GM21619 (cell line): ENCODE measurements around the gene KCNH3.
"Not testable (repeated sequence)": the region's sequence is repeated elsewhere in the genome, so short reads cannot be mapped to it uniquely, and the experiment has no call there.

Source experiments
- ATAC-seq: cut with Tn5 transposase; IDR thresholded peaks from one replicate; pipeline ENCODE4 v1.9.1; 2021; ENCODE audit not compliant: unreplicated experiment

The KCNH3 gene

DNA sequence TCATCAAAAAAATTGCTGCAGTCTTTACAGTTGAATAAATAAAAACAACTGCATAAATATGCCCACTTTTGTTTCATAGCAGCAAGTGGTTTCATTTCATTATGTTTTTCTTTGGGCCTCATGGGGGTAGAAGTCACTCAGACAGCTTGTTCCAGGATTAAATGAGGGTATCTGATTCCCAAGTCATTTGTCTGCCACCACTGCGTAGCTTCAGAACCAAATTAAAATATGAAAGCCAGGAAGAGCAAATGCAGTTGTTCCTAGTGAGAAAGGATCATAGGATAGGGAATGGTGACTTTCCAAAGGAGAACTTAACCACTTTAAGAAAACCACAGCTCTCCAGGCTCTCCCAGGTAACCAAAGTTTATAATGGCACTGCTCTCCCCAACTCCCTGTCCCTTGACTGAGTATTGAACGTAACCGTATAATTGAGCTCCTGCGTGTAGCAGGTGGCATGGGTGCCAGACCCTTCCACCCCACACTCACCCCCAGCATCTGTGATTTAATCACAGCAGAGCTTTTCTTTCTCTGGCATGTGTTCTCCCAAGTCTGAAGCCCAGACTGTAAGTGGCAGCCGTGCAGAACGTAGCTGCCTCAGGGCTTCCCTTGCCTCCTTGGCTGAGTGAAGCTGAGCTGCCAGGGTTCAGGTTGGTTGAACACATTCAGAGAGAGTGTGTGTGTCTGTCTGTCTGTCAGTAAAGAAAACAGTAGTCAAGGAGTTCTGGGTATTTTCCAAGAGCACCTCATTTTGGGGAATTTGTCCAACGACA is 11.3 kb upstream of the KCNH3 start:
- no peak for ATAC-seq

DNA sequence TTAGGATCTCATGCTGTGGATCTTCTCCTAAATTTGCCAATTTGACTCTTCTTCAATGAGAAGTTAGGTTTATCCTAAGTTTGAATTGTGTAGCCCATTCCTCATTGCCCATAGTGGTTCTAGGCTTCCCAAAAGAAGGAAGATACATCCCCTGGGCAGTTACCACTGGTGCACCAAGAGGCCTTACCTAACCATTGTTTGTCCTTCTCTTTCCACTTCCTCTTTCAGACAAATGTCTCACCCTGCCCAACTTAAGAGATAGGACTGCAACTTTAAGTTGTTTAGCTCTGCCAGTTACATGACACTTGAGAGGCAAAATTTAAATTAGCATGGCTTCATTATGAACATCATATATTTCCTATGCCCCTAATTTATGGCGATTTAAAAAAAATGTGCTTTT is 9.4 kb upstream of the KCNH3 start:
- no peak for ATAC-seq

DNA sequence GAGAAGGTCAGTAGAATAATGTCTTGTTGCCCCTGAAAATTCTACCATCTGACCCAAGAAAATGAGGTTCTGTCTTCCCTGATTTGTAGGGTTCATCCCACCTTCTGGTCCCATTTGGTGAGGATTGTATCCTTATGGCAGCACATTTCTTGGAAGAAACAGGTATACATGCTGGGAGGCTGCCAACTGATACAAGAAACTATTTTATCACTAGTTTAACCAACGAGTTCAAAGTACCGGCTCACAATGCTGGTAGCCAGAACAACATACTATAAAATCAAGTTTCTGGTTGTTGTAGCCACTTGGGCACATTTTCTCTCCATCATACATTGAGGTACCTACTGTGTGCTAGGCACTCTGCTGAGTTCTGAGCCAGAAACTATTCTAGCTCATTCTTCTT is 7.1 kb upstream of the KCNH3 start:
- ATAC-seq: no peak

DNA sequence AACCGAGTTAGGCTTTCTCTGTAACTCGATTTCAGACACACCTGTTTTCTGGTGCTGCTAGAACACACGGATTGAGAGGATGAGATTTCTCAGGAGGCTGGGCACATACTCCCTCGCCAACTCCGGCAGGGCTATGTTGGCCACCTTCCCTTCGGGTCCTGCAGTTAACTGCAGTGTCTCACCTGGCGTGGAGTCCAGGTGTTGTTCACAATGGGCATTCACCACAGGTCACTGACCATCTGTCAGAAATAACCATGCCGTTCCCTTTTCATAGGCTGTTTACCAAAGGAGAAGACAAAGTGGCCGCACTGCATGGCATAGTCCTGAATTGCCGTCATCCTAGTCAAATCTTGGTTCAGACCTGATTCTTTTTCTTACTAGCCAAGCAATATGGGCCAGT is 5.5 kb upstream of the KCNH3 start:
- ATAC-seq: no peak

DNA sequence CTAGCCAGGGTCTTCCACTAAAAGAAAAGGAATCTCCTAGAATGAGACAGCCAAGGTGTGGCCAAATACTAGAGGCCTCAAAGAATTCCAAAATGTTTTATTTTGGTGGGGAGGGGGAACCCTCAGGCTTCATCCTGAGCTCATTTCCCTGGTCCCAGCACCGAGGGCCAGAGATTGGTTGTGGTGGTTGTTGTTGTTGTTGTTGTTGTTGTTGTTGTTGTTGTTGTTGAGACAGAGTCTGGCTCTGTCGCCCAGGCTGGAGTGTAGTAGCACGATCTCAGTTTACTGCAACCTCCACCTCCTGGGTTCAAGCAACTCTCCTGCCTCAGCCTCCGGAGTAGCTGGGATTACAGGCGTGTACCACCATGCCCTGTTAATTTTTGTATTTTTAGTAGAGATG is 4.7 kb upstream of the KCNH3 start:
- ATAC-seq: not testable (repeated sequence)

DNA sequence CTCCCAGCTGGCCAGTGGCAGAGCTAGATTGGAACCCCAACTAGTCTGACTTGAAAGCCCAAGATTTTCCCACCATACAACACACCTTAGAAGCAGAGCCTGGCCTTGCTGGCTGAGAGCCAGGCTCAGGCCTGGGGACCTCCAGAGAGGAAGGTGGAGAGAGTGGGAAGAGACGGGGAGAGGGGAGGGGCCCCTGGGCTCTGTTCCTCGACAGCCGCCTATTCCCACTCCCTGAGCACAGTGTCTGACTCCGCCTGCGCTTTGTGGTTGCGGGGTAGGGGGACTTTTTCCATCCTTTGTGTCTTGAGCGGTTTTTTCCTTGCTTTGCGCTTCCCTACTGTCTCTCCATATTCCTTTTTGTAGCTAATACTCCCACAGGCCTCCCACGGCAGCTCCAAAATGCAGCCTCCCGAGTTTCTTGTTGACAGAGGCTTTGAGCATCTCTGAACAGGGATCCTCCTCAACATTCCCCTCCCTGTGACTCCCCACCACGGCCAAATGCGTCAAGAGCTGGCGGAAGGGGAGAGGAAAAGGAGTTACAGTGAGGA is 4.0 kb upstream of the KCNH3 start:
- ATAC-seq: no peak

DNA sequence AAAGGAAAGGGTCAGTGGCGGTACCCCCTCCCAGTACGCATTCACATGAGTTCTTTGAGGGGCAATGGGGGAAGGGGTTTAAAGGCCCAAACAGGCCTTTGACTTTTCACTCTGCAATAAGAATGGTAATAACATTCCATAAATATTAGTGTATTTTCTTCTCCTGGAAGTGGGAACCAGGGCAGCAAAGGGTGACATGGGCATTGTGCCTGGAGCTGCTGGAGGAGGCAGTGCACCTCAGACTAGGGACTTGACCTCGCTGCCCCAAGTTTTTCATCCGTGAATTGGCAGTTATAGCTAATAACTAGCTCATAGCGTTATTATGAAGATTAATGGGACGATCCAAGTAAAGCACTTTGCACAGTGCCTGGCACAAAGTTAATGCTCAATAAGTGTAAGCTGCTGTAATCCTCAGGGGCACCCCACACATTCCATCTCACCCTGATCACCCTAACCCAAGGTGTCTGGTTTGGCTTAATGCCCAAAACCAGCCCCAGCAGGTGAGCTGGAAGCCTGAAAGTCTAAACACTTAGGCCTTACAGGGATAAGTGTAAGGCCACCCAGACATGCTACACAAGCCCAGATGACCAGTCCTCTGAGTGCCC is 2.8 kb upstream of the KCNH3 start:
- no peak for ATAC-seq

DNA sequence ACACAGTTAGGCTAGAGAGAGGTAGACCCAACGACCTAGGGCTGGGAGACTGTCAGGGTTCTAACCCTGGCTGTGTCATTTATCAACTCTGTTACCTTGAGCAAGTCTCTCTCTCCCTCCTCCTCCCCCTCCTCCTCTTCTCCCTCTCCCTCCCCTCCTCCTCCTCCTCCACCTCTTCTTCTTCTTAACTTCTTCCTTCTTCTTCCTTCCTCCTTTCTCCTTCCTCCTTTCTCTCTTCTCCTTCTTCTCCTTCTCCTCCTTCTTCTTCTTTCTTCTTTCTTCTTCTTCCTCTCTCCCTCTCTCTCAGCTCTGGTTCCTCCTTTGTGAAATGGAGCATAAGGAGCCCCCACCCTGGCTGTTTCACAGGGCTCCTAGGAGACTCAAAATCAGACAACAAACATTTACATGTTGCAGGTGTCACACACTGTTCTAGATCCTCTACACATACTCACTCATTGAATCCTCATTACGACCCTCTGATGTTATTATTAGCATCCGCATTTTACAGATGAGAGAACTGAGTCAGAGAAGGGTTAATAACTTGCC is 2.2 kb upstream of the KCNH3 start:
- no peak for ATAC-seq

DNA sequence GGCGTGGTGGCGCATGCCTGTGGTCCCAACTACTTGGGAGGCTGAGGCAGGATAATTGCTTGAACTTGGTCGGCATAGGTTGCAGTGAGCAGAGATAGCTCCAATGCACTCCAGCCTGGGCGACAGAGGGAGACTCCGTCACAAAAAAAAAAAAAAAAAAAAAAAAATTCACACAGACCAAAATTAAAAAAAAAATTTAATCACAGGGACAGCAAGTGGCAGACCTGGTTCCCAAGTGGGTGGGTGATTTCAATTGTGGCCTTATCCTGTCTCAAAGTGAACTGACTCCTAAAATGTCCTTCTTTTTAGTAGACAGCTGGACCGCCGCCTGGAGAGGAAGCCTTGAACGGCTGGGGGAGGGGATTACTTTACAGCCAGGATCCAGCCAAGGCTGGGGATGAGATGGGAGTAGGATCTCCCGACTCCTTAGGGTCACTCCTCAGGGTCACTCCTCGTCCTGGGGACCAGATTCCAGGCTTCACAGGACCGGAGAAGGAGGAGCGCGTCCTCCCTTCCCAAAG is 1.5 kb upstream of the KCNH3 start:
- no peak for ATAC-seq

DNA sequence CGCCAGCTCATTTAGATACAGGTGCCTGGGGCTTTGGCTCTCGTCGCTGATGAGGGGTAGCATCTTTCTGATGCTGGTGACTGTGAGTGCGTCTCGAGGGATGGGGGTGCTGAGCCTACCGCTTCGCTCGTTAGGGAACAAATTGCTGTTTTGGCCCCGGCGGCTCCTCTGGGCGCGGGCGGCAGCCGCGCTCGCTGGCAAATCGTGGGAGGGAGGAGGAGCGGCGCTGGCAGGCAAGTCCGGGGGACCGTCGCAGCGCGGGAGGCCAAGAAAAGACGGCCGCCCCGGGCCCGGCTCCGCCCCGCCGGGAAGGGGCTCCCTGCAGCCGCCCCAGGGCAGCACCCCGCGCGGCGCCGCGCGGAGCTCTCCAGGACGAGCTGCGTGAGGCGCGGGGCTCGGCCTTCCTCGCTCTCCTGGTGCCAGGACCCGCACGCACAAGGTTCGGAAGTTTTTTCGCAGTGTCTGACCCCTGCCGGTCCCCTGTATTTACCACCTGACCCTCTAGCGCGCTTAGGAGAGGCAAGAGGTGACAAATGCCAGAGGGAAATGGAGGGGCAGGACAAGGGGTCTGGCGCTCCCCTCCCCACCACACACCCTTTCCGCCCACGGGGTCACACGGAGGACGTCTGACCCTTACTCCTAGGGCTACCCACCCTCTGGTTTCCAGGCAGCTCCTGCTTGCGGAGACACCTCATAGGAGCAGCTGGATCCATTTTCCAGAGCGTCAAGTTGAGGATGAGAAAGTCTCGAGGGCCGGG is 899 bp upstream of the KCNH3 start:
- ATAC-seq: no peak

DNA sequence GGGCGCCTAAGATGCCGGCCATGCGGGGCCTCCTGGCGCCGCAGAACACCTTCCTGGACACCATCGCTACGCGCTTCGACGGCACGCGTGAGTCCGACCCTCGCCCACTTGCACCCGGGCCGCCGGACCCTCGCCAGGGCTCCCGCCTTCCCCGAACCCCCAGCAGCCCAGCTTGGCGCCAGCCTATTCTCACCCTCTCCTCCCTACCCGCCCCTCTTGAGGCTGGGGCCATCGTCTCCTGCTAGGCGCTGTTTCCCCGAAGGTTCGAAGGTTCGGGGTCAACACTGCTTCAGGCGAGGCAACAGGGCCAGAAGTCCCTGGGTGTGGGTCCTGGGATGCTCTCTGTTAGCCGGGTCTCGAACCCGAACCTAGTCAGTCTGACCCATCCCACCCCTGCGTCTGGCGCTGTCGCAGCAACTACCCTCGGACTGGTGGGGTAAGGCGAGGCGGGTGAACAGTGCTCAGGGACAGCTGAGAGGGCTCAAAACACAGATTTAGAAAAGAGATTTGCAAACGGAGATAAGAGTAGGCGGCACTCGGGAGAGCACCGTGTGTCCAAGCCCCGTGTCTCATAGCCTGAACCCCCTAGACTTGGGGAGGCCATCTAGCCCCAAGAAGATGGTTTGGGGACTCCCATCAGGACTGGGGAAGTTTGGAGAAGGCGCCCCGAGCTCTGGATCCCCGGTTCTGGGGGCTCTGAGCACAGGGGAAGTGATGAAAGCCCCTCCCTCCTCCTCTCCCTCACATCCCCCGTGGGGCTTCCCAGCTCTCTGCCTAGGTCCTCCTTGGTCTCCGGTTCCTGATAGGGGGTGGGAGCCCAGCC is 787 bp downstream of the KCNH3 start:
- no peak for ATAC-seq

DNA sequence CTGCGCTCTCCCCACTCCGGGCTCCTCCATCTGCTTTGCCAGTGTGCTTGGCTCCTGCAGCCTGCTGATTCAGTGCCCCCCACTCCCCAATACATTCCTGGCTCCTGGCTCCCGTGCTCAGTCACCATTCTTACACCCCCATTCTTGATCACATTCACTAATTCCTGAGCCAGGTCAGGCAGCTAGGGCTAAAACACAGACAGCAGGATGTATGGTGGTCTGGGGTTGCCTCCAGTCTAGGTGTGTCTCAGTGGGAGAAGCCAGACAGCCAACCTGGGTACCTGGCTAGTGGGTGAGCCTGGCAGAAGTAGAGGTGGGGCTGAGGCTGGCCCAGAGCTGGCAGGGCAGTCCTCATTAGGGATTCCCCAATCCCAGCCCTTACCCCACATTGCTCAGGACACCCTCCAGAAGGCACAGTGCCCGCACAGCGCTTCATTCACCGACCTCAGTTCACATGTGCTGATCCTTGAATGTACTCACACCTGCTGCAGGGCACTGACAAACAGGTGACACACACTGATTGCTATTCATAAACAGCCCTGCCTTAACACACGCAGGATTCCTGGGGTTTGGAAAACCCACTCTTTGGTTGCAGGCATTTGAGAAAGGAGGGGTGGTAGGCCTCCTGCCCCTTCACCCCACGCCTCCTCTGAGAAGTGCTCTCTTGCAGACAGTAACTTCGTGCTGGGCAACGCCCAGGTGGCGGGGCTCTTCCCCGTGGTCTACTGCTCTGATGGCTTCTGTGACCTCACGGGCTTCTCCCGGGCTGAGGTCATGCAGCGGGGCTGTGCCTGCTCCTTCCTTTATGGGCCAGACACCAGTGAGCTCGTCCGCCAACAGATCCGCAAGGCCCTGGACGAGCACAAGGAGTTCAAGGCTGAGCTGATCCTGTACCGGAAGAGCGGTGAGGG is 1.7 kb downstream of the KCNH3 start:
- ATAC-seq: no peak

DNA sequence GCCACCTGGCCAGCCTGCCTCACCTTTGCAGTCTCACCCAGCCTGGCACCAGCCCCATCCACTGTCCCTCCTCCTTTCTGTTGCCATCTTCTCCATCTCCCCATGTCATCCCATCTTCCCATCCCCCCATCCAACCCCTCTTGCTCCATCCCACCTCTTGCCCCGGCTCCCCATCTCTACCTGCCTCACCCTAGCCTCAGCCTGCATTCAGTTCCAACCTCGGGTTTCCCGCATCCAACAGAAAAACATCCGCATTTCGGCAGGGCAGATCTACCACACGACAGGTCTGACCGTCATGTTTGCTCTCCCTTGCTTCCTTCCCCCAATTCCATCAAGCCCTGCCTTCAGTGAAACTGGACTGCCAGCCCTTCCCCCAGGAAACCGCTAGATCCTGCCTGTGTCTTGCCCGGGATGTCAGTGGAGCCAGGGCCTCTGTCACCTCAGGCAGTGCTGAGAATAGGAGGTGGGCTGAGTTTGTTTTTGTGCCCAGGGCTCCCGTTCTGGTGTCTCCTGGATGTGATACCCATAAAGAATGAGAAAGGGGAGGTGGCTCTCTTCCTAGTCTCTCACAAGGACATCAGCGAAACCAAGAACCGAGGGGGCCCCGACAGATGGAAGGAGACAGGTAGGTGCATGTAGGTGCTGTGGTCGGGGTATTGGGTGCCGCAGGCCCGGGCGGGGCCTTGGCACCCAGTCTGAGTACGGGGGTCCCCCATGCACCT is 2.5 kb downstream of the KCNH3 start:
- no peak for ATAC-seq

DNA sequence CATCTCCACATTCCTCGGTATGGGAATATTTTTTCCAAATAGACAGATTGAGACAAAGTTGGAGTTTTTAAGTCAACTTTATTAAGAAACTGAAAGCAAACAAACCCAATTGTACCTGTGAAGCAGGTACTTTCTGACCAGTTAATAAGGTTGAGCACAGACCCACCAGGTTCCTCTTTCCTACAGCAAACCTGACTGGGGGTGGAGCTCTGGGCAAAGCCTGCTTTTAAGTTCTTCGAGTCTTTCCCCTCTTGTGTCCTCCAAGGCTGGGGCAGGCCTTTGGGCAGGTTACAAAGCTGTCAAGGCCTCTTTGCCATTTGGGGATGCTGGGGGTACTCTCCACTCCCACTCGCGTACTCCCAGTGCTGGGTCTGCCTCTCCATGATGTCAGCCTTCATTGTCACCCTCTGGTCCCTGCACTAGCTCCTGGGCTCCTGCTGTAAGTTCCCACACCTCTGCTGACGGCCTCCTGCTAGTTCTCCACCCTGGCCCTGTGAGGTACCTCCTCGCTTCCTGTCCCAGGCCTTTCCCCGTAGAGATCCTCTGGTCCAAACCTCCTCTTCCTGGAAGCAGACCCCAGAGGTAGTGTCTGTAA is 3.2 kb downstream of the KCNH3 start:
- no peak for ATAC-seq

DNA sequence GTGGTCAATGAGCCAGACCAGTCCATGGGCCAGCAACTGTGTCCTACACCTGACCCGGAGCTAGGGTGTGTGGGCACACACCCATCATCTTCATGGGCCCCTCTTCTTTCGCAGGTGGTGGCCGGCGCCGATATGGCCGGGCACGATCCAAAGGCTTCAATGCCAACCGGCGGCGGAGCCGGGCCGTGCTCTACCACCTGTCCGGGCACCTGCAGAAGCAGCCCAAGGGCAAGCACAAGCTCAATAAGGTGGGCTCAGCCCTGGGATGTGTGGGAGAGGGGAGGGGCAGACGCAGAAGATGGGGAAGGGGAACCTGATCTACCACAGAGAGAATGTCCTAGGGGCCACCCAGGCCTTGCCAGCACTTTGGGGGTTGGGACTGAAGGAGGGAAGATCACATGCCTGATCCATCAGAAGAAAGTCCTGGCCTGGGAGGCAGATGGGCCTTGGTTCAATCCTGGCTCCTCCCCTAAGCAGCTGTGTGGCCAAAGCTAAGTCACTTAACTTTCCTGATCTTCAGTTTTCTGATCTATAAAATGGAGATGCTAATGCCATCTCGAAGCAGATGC is 3.8 kb downstream of the KCNH3 start:
- no peak for ATAC-seq

DNA sequence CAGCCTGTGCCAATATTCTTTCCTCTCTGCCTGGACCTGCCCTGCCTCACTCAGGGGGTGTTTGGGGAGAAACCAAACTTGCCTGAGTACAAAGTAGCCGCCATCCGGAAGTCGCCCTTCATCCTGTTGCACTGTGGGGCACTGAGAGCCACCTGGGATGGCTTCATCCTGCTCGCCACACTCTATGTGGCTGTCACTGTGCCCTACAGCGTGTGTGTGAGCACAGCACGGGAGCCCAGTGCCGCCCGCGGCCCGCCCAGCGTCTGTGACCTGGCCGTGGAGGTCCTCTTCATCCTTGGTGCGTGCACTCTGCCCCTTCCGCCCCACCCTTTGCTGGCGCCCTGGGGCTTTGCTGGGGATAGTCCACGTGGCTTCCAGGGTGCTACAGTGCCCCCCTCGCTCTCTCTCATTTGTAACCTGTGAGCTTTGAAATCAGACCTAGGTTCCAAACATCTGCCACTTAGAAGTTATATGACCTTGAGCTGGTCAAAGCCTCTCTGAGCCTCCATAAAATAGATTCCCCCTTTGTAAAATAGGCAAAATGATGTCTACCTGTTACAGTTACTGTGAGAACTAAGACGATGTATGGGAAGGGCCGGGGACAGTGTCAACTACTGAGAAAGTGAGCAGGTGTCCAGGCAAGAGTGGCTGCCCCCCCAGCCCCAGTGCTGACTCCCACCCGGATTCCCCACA is 4.5 kb downstream of the KCNH3 start:
- ATAC-seq: no peak
